Endothelial cell (in vitro differentiated cells): Measurements from ENCODE around the gene SRSF7. TPM values are rescaled to one million over a fixed set of nuclear protein-coding genes. Genes with fewer than 3 reads are reported as not detected.
"Not testable (repeated sequence)": the region's sequence is repeated elsewhere in the genome, so short reads cannot be mapped to it uniquely, and the experiment has no call there.

Source experiments
- DNase-seq: peaks from one replicate; pipeline ENCODE4 v3.0.0; 2021; ENCODE audit warnings: low spot score
- H3K27ac Mint-ChIP-seq: one replicate; pipeline ENCODE4 v1.8.0; 2021; ENCODE audit warnings: mixed read lengths, inconsistent platforms; ENCODE audit not compliant: unreplicated experiment
- H3K27me3 Mint-ChIP-seq: one replicate; pipeline ENCODE4 v1.8.0; 2021; ENCODE audit warnings: mild to moderate bottlenecking, moderate library complexity, mixed read lengths, inconsistent platforms; ENCODE audit not compliant: unreplicated experiment
- H3K36me3 Mint-ChIP-seq: one replicate; pipeline ENCODE4 v1.8.0; 2021; ENCODE audit warnings: mild to moderate bottlenecking, low read depth, mixed read lengths, inconsistent platforms; ENCODE audit not compliant: unreplicated experiment
- H3K4me1 Mint-ChIP-seq: one replicate; pipeline ENCODE4 v1.8.0; 2021; ENCODE audit warnings: mild to moderate bottlenecking, mixed read lengths, inconsistent platforms; ENCODE audit not compliant: unreplicated experiment
- H3K4me3 Mint-ChIP-seq: one replicate; pipeline ENCODE4 v1.8.0; 2021; ENCODE audit warnings: mild to moderate bottlenecking, mixed read lengths, inconsistent platforms; ENCODE audit not compliant: unreplicated experiment
- H3K9me3 Mint-ChIP-seq: one replicate; pipeline ENCODE4 v1.8.0; 2021; ENCODE audit warnings: mixed read lengths, inconsistent platforms; ENCODE audit not compliant: unreplicated experiment
- total RNA-seq: library from RNA; stranded (reverse); fragmentation: NEBNext Ultra II Directional; extraction: Animal tissue kit (Norgen Biotek cat#: 25700); gene quantifications from one replicate; pipeline ENCODE4 v1.2.1, GENCODE V29; 2021; ENCODE audit not compliant: unreplicated experiment
- TF ChIP-seq, protein P1 (sequence below): fragments of 200-600 bp; sonication (generic); IDR thresholded peaks from one replicate; pipeline ENCODE4 v1.5.0; 2021; ENCODE audit warnings: antibody characterized with exemption; ENCODE audit not compliant: unreplicated experiment

The SRSF7 gene
- total RNA-seq, 1 donor from 2014 or later = 137 TPM

DNA sequence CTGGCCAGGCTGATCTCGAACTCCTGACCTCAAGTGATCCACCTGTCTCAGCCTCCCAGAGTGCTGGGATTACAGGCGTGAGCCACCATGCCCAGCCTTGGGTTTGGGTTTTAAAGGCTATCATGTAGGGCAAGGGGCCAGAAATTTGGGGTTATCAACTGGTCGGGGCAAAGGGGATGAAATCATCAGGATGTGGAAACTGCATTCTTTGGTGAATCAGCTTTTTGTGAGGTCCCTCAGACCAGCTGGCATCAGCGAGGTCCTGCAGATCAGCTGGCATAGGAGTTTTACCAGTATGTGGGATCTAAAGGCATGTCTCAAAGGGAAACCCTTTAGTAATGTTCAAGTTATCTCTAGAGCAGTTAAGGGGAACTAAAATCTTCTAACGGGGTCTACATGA, 20.5 kb upstream of the SRSF7 start:
- Mint-ChIP-seq H3K4me1 (no peaks in the 10 kb centered on the region), H3K36me3 (no peaks in the 10 kb centered on the region), H3K4me3 (no peak overlapping the region), H3K27me3 (no peaks in the 10 kb centered on the region), H3K9me3 (no peaks in the 10 kb centered on the region), H3K27ac (no peak overlapping the region)
- TF ChIP-seq, protein P1, sequence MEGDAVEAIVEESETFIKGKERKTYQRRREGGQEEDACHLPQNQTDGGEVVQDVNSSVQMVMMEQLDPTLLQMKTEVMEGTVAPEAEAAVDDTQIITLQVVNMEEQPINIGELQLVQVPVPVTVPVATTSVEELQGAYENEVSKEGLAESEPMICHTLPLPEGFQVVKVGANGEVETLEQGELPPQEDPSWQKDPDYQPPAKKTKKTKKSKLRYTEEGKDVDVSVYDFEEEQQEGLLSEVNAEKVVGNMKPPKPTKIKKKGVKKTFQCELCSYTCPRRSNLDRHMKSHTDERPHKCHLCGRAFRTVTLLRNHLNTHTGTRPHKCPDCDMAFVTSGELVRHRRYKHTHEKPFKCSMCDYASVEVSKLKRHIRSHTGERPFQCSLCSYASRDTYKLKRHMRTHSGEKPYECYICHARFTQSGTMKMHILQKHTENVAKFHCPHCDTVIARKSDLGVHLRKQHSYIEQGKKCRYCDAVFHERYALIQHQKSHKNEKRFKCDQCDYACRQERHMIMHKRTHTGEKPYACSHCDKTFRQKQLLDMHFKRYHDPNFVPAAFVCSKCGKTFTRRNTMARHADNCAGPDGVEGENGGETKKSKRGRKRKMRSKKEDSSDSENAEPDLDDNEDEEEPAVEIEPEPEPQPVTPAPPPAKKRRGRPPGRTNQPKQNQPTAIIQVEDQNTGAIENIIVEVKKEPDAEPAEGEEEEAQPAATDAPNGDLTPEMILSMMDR = no peak
- no peak for DNase-seq

- Mint-ChIP-seq H3K9me3 (no peaks in the 10 kb centered on the region), H3K4me3 (no peak overlapping the region), H3K4me1 (no peaks in the 10 kb centered on the region), H3K36me3 (no peaks in the 10 kb centered on the region), H3K27me3 (no peaks in the 10 kb centered on the region), H3K27ac (no peak overlapping the region)
- DNase-seq = no peak
- TF ChIP-seq, protein P1 = no peak
Observed at GRCh38 chr2:38765551-38765950, 14.4 kb upstream of the SRSF7 start.

DNA sequence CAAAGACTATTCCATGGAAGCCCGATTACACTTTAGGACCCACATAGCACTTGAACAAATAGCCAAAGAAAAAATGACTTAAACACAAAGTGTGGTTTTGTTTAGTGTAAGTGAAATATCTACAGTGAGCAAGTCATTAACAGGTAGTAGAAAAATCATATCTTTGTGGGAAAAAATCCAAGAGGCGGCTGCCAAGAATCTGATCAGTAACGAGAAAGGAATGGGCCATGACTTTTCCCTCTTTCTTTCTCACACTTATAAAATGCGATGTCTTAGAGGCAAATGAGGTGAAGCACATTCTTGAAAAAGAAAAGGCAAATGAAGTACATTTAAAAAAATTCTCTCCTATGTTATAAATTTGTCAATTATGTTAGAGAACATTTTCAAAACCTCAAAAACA, 14.0 kb upstream of the SRSF7 start:
- no peaks in the 10 kb centered on the region for H3K9me3 Mint-ChIP-seq
- H3K4me3 Mint-ChIP-seq = no peak overlapping the region
- DNase-seq = no peak
- H3K4me1 Mint-ChIP-seq = no peaks in the 10 kb centered on the region
- no peak overlapping the region for H3K27ac Mint-ChIP-seq
- TF ChIP-seq, protein P1 = no peak
- no peaks in the 10 kb centered on the region for H3K36me3 Mint-ChIP-seq
- H3K27me3 Mint-ChIP-seq = no peaks in the 10 kb centered on the region

DNA sequence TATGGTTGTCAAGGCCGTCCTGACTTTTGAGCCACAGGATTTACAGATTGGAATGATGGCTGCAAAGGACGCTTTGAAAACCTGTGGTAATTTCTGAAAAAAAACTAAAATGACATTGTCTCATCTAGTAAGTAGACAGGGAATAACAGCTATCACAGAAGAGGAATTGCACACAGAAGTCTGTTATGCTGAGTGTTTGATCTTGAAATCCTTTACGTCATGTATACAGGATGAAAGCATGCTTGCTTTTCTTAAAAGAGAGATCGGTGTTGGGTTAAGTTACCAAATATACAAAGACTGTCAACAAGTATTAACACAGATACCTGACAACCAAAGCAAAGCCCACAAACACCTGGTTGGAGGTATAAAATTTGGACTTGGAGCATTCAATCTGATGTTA, 12.6 kb upstream of the SRSF7 start:
- Mint-ChIP-seq H3K36me3 (no peaks in the 10 kb centered on the region), H3K4me3 (no peak overlapping the region), H3K9me3 (no peaks in the 10 kb centered on the region), H3K4me1 (no peaks in the 10 kb centered on the region), H3K27me3 (no peaks in the 10 kb centered on the region), H3K27ac (no peak overlapping the region)
- TF ChIP-seq, protein P1 = no peak
- no peak for DNase-seq

DNA sequence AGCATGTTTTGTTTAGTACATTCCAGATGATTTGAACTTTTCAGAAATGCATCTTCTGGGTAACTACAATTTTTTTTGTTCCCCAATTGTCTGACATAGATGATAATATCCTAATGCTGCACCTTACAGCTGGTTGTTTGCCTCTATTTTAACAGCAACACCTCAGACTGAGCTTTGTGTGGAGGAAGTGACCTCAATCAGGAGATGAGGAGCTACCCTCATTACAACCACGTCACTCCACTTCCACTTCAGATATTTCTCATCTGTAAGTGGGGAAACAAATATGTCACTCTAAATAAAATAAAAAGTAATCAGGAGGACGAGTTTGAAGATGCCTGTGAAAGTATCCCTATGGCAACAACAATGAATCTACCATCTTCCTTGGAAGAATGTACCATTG, 12.1 kb upstream of the SRSF7 start:
- TF ChIP-seq, protein P1 = no peak
- no peak overlapping the region for H3K4me3 Mint-ChIP-seq
- H3K27ac Mint-ChIP-seq = no peak overlapping the region
- no peak for DNase-seq
- H3K9me3 Mint-ChIP-seq = no peaks in the 10 kb centered on the region
- H3K4me1 Mint-ChIP-seq = no peaks in the 10 kb centered on the region
- H3K36me3 Mint-ChIP-seq = no peaks in the 10 kb centered on the region
- H3K27me3 Mint-ChIP-seq = no peaks in the 10 kb centered on the region

- peaks cover 11% of the 10 kb centered on the region for H3K4me1 Mint-ChIP-seq
- H3K27ac Mint-ChIP-seq, H3K9me3 Mint-ChIP-seq, DNase-seq, H3K4me3 Mint-ChIP-seq, H3K36me3 Mint-ChIP-seq: not testable (repeated sequence)
- peaks cover 13% of the 10 kb centered on the region for H3K27me3 Mint-ChIP-seq
Observed at GRCh38 chr2:38755891-38756290, 4.7 kb upstream of the SRSF7 start.
